ENCODE measurements around the gene ZFAND5.

GRCh38 chr9:72356041-72356582 is 8.9 kb downstream of the ZFAND5 start:
- TF ChIP-seq, protein P1, sequence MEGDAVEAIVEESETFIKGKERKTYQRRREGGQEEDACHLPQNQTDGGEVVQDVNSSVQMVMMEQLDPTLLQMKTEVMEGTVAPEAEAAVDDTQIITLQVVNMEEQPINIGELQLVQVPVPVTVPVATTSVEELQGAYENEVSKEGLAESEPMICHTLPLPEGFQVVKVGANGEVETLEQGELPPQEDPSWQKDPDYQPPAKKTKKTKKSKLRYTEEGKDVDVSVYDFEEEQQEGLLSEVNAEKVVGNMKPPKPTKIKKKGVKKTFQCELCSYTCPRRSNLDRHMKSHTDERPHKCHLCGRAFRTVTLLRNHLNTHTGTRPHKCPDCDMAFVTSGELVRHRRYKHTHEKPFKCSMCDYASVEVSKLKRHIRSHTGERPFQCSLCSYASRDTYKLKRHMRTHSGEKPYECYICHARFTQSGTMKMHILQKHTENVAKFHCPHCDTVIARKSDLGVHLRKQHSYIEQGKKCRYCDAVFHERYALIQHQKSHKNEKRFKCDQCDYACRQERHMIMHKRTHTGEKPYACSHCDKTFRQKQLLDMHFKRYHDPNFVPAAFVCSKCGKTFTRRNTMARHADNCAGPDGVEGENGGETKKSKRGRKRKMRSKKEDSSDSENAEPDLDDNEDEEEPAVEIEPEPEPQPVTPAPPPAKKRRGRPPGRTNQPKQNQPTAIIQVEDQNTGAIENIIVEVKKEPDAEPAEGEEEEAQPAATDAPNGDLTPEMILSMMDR (IDR thresholded peaks at IDR 0.05; ENCODE audit: insufficient read depth, low read length, poor library complexity, severe bottlenecking) = no peak
- no peak for TF ChIP-seq EZH2phosphoT487 (conservative IDR thresholded peaks at IDR 0.05; ENCODE audit: low read length)
